Measurements from ENCODE around the gene BTBD9.
A peak's percentile ranks its signal among the peaks of the same experiment; 100 is the strongest.

The BTBD9 gene

GRCh38 chr6:38552121-38552520 is 87.6 kb downstream of the BTBD9 start:
- TF ChIP-seq CTCF (IDR thresholded peaks at IDR 0.05; ENCODE audit: insufficient read depth, low read length, poor library complexity, severe bottlenecking): no peak
- no peaks in the 10 kb centered on the region for H3K36me3 ChIP-seq (ENCODE audit: control insufficient read depth, insufficient read depth, low read length)
- H3K4me3 ChIP-seq (replicated peaks; ENCODE audit: low read depth, low read length): no peak overlapping the region
- no peaks in the 10 kb centered on the region for H3K27me3 ChIP-seq (replicated peaks; ENCODE audit: control insufficient read depth, insufficient read depth, low read length)
- DNase-seq (ENCODE audit: extremely low read depth, insufficient read length): peak; percentile 53

GRCh38 chr6:38549795-38550194 is 89.9 kb downstream of the BTBD9 start:
- DNase-seq (ENCODE audit: extremely low read depth, insufficient read length): no peak
- Histone ChIP-seq H3K36me3 (ENCODE audit: control insufficient read depth, insufficient read depth, low read length) (no peaks in the 10 kb centered on the region), H3K27me3 (replicated peaks; ENCODE audit: control insufficient read depth, insufficient read depth, low read length) (no peaks in the 10 kb centered on the region), H3K4me3 (replicated peaks; ENCODE audit: low read depth, low read length) (no peak overlapping the region)
- TF ChIP-seq CTCF (IDR thresholded peaks at IDR 0.05; ENCODE audit: insufficient read depth, low read length, poor library complexity, severe bottlenecking): no peak

DNA sequence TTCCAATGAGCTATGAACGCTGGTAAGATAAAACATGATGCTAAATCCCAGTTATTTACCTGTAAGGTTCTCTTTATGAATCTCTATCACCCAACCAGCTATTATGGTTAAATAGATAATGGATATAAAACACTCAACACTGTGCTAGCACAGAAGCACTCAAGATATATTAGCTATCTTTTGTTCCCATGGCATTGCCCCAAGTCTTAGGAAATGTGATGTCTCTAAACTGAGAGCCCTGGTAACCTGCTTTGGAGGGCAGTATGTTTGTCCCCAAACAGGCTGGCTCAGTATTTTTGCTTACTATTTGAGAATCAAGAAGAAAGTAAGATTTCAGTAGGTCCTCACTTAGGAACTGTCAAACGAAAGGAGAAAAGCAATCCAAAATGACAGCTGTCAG is 90.5 kb downstream of the BTBD9 start:
- no peak for DNase-seq (ENCODE audit: extremely low read depth, insufficient read length)
- TF ChIP-seq CTCF (IDR thresholded peaks at IDR 0.05; ENCODE audit: insufficient read depth, low read length, poor library complexity, severe bottlenecking): no peak

DNA sequence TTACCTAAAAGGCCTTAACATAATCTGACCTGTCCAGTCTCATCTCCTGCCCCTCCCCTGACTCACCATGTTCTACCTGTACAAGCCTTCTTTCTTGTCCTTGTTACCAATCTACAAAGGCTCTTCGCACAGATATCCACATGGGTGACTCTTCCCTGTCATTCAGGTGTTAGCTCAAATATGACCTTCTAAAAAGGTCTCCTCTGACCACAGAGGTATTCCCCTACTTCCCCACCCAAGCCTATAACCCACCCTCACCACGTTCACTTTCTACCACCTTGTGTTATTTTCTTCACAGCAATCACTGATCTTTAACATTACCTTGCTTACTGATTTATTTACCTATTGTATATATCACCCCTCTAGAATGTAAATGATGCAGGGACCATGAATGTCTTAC is 96.7 kb downstream of the BTBD9 start:
- Histone ChIP-seq H3K27me3 (replicated peaks; ENCODE audit: control insufficient read depth, insufficient read depth, low read length) (no peaks in the 10 kb centered on the region), H3K4me3 (replicated peaks; ENCODE audit: low read depth, low read length) (no peak overlapping the region), H3K36me3 (ENCODE audit: control insufficient read depth, insufficient read depth, low read length) (no peaks in the 10 kb centered on the region)
- DNase-seq (ENCODE audit: extremely low read depth, insufficient read length): no peak
- TF ChIP-seq CTCF (IDR thresholded peaks at IDR 0.05; ENCODE audit: insufficient read depth, low read length, poor library complexity, severe bottlenecking): no peak

More for the DNA sequence above, 90.5 kb downstream of the BTBD9 start:
- Histone ChIP-seq H3K4me3 (replicated peaks; ENCODE audit: low read depth, low read length) (no peak overlapping the region), H3K36me3 (ENCODE audit: control insufficient read depth, insufficient read depth, low read length) (no peaks in the 10 kb centered on the region), H3K27me3 (replicated peaks; ENCODE audit: control insufficient read depth, insufficient read depth, low read length) (no peaks in the 10 kb centered on the region)

DNA sequence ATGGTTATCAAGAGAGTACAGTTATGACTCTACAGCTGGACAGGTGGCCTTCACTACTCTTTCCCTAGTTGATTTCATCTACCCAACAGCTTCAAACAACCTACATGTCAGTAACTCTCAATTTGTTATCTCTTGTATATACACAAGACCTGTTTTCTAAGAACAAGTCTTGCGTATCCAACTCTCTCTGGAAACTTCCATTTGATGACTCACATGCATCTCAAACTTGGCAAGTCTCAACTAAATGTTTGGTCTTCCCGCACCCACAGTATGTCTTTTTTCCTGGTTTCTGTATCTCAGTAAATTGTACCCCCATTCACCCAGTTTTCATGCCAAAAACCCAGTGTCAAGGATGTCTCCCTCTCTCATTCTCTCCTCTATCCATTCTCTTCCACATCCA is 97.7 kb downstream of the BTBD9 start:
- H3K27me3 ChIP-seq (replicated peaks; ENCODE audit: control insufficient read depth, insufficient read depth, low read length): no peaks in the 10 kb centered on the region
- no peak for DNase-seq (ENCODE audit: extremely low read depth, insufficient read length)
- H3K4me3 ChIP-seq (replicated peaks; ENCODE audit: low read depth, low read length): no peak overlapping the region
- no peak for TF ChIP-seq CTCF (IDR thresholded peaks at IDR 0.05; ENCODE audit: insufficient read depth, low read length, poor library complexity, severe bottlenecking)
- H3K36me3 ChIP-seq (ENCODE audit: control insufficient read depth, insufficient read depth, low read length): no peaks in the 10 kb centered on the region

DNA sequence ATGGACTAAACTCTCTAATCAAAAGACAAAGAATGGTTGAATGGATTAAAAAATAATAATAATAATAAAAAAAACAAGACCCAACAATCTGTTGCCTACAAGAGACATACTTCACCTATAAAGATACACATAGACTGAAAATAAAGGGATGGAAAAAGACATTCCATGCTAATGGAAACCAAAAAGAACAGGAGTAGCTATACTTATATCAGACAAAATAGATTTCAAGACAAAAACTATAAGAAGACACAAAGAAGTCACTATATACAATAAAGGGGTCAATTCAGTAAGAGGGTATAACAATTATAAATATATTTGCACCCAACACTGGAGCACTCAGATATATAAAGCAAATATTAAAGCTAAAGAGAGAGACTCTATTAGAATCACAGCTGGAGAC is 106.7 kb downstream of the BTBD9 start:
- Histone ChIP-seq H3K36me3 (ENCODE audit: control insufficient read depth, insufficient read depth, low read length) (no peaks in the 10 kb centered on the region), H3K4me3 (replicated peaks; ENCODE audit: low read depth, low read length) (no peak overlapping the region), H3K27me3 (replicated peaks; ENCODE audit: control insufficient read depth, insufficient read depth, low read length) (no peaks in the 10 kb centered on the region)
- no peak for TF ChIP-seq CTCF (IDR thresholded peaks at IDR 0.05; ENCODE audit: insufficient read depth, low read length, poor library complexity, severe bottlenecking)
- DNase-seq (ENCODE audit: extremely low read depth, insufficient read length): no peak

All from GM06990 (cell line).